HG03571 (cell line): Measurements from ENCODE around the gene AASDH.

ENCODE experiments used
- ATAC-seq: cut with Tn5 transposase; IDR thresholded peaks from one replicate; pipeline ENCODE4 v1.9.1; 2021; ENCODE audit not compliant: unreplicated experiment

AASDH gene

DNA sequence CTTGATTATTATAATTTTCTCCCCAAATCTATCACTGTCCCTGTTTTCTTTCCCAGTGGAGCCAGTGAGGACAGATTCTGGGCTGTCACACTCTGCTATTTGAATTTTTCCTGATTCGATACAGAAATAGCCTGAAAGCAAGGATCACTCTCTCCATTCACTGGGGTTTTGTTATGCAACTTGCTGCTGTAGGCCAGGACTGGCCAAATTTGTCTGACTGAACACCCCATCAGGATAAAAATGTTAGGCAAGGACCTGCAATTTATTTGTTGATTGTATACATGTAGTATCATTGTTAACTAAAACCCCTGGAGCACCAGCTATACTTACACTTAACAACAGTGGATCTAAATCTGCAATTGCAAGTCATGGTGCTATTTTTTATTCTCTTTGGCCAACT lies 68.7 kb downstream of the AASDH start:
- ATAC-seq: no peak

DNA sequence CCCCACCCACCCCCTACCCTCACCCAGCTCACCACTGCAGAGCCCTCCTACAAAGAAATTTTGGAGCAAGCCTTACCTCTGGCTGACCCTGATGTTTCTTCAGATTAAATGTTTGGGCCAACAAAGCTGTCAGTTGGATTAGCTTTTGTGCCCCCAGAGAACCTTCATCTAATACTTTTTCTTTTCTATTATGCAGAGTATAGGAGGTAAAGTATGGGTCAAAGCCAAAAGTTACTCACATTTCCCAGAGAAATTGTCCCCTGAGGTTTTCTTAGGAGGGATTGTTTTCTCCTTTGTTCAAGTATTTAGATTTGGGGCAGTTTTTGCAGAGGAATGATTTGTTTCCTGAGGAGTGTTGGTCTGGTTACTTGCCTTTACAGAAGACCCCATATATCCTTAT lies 69.5 kb downstream of the AASDH start:
- no peak for ATAC-seq

DNA sequence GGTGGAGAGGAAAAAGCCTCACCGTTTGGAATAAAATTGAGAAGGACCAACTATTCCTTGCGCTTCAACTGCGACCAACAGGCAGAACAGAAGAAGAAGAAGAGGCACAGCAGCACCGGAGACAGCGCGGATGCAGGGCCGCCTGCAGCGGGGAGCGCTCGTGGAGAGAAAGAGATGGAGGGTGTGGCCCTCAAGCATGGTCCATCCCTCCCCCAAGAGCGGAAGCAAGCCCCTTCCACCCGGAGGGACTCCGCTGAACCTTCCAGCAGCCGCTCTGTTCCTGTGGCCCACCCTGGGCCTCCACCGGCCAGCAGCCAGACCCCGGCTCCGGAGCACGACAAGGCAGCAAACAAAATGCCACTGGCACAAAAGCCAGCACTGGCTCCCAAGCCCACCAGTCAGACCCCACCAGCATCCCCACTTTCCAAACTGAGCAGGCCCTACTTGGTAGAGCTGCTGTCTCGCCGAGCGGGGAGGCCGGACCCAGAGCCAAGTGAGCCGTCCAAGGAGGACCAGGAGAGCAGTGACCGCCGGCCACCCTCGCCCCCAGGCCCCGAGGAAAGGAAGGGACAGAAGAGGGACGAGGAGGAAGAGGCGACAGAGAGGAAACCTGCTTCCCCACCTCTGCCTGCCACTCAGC lies 71.2 kb downstream of the AASDH start:
- no peak for ATAC-seq

DNA sequence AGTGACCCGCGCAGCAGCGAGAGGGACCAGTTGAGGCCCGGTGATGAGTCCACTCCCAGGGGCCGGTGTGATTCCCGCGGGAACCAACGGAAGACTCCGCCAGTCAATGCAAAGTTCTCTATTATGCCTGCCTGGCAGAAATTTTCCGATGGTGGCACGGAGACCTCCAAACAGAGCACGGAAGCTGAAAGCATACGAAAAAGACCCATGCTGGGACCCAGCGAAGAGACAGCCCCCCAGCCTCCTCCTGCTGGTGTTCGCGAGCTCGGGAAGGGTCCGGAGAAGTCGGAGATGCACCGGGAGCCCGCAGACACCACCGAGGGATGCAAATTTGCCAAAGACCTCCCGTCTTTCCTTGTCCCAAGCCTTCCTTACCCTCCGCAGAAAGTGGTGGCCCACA lies 71.7 kb downstream of the AASDH start:
- ATAC-seq: no peak

DNA sequence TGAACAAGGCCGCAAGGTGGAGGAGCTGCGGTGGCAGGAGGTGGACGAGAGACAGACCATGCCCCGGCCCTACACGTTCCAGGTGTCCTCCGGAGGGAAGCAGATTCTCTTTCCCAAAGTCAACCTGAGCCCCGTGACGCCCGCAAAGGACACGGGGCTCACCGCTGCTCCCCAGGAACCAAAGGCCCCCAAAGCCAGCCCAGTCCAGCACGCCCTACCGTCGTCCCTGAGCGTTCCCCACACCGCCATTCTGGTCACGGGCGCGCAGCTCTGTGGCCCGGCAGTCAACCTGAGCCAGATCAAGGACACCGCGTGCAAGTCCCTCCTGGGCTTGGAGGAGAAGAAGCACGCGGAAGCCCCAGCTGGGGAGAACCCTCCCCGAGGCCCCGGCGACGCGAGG lies 72.2 kb downstream of the AASDH start:
- no peak for ATAC-seq

DNA sequence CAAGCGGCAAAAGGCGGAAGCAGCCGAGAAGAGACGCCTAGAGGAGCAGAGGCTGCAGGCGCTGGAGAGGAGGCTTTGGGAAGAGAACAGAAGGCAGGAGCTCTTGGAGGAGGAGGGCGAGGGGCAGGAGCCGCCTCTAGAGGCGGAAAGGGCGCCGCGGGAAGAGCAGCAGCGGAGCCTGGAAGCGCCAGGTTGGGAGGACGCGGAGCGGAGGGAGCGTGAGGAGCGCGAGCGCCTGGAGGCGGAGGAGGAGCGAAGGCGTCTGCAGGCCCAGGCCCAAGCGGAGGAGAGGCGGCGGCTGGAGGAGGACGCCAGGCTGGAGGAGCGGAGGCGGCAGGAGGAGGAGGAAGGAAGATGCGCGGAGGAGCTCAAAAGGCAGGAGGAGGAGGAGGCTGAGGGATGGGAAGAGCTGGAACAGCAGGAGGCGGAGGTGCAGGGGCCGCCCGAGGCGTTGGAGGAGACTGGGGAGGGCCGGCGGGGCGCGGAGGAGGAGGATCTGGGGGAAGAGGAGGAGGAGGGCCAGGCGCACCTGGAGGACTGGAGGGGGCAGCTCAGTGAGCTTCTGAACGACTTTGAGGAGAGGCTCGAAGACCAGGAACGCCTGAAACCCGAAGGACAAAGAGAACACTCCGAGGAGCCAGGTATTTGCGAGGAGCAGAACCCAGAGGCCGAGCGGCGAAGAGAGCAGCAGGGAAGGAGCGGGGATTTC lies 72.9 kb downstream of the AASDH start:
- no peak for ATAC-seq

DNA sequence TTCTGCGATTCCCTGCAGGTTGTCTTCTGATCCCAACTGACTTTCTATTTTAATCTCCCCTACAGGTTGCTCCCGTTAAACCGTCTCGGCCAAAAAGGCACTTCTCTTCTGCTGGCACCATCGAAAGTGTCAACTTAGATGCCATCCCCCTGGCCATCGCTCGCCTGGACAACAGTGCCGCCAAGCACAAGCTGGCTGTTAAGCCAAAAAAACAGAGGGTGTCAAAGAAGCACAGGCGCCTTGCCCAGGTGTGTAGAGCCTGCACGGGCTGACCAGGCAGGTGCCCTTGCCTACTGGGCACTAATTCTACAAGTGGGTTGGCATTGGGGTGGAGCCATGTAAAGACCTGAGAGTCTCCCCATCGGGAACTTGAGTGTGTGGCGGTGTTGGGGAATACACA lies 74.2 kb downstream of the AASDH start:
- ATAC-seq: no peak

DNA sequence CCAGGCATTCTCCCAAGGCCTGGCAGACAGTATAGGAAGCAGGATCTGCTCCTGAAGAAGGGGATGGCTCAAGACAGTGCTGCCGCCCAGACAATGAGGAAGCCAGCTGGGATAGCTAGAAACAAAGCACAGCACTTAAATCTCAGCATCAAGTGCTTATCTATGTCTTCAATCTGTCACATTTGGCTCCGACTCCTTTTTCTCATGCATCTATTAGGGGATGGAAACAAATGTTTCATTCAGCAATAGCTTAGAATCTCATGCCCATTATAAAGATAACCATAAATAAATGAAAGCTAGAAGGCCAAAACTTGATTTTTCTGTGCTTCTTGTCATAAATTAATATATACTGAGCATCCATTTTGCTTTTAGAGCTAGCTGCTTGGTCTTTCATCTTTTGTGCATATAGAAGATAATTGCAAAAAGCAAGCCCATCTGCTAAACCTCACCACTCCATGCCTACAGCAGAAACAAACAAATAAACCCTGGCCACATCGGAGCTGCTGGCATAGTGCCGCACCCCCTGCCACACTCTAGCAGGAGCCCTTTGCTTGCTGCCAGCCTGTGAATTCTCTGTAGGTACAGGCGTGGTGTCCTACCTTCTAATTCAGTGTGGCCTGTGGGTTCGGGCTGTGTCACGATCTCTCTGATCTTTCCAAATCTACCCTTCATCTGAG lies 75.9 kb downstream of the AASDH start:
- ATAC-seq: no peak

DNA sequence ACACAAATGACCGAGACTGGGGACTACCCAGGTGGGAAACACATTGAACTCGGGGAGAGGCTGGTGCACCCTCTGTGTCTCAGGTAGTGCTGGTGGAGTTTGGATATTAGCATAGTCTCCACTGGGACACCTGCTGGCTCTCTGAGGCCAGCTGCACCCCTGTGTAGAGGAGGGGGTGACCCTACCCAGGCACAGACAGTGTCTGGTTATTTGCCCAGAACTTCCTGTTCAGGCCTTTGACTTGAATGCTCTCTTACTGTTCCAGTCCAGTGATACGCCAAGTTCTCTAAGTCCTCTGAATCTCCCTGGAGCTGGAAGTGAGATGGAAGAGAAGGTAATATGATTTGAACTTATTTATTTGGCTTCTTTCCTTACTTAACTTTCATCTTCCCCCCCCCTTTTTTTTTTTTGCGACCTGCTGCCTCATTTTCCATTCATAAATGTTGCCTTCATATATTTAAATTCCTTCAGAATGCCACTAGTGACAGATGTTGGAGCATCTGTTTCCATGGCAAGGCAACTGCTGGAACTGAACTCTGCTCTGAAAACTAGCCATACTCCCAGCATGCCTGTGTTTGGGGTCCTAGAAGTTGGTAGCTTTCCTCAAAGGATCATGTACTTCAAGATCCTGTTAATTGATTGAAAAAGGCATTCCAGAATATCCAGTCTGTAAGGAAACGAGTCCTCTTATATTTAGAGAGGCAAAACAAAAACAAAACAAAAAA lies 76.7 kb downstream of the AASDH start:
- no peak for ATAC-seq

DNA sequence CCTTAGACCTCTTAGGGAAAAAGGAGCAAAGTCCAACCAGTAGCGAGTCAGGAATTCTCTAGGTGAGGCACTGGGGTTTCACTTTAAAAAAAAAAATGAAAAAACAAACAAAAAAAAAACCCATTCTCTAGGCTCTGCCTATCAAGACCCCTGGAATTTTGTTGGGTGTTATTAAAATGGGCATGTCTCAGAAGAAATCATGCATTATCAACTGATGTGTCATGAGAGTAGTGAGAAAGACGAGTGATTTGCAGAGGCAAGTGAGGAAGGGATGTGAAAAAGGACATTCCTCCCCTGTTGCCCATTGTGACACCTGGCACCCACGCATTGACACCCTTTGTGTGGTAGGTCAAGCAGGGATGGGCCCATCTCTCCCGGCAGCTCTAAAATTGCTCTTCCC lies 78.9 kb downstream of the AASDH start:
- ATAC-seq: no peak

DNA sequence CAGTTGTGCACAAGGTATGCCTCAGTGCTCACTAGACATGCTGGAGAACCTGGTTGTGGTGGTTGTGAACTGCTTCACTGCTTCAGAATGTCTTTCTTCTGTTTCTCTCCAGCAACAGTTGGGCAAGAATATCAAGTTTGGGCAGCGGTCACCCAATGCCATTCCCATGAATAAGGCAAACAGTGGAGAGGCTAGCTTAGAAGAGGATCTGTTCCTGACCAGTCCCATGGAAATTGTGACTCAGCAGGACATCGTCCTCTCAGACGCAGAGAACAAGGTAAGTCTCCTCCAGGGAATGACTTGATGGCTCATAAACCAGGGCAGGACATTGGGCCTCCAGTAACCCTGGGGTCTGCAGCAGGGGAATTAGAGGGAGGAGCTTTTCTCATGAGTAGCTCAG lies 79.9 kb downstream of the AASDH start:
- ATAC-seq: no peak

DNA sequence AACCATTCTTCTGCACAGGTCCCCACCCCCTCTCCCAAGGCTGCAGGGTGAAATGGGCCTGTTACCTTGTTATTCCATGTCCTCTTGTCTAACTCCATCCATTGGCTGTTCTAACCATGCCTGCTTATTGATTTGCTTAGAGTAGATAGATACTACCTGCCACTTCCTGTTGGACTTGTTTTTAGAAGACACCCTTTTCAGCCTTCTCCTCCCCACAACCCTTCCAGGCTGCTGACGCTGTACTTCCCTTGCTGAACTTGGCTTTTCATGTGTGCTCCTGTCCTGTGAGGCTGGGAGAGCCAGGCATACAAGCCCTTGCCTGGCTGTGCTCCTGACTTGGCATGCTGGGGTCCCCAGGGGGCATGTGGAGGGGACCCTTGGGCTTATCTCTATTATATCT lies 81.9 kb downstream of the AASDH start:
- no peak for ATAC-seq

DNA sequence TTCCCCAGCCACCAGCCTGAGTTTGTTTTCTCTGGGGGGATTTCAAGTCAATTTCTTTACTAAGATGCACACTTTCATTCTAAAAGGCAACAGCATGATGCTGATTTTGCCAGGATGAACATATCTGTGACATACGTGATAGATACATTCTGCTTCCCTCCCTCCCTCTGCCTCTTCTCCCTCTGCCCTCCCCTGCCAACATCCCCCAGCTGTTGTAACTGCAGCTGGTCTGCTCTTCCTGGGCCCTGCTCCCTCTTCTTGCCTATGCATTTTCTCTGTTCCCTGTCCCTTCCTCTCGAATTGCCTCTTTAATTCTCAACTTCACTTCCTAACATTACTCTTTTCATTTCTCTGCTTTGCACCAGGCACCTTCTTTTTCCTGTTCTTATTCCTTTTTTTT lies 83.4 kb downstream of the AASDH start:
- no peak for ATAC-seq

DNA sequence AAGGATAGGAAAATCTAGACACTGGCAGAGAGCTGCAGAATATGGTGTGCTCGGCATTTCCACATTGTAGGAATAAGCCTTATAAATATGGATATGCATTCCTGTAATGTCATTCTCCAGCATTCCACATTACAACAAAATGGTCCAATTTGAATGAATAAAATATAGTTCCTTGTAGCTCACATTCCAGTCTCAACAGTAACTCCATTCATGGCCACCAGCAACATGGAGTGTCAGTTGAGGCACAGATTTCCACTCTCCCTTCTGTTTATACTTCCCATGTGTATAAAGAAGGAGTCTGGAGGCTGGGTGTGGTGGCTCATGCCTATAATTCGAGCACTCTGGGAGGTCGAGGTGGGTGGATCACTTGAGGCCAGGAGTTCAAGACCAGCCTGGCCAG lies 84.5 kb downstream of the AASDH start:
- no peak for ATAC-seq

DNA sequence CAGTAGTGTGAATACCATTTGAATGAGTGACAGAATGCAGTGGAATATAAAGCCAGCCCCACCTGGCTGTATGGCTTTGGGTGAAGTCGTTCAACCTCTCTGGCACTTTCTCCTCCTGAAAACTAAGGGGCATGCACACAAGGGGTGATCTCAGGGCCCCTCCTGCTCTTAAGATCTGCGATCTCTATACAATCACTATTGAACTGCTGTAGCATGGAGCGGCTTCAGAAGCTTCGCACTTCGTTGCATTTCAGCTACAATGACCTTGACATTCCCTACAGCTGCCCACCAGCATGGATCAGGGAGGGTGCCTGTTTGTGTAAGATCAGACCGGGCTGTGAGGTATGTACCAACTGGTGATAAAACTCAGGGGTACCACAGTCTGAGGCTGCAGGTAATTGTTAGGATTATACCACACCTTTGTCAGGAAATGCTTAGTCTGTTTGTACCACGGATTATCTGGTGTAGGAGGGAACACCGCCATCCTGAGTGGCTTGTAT lies 85.2 kb downstream of the AASDH start:
- no peak for ATAC-seq

DNA sequence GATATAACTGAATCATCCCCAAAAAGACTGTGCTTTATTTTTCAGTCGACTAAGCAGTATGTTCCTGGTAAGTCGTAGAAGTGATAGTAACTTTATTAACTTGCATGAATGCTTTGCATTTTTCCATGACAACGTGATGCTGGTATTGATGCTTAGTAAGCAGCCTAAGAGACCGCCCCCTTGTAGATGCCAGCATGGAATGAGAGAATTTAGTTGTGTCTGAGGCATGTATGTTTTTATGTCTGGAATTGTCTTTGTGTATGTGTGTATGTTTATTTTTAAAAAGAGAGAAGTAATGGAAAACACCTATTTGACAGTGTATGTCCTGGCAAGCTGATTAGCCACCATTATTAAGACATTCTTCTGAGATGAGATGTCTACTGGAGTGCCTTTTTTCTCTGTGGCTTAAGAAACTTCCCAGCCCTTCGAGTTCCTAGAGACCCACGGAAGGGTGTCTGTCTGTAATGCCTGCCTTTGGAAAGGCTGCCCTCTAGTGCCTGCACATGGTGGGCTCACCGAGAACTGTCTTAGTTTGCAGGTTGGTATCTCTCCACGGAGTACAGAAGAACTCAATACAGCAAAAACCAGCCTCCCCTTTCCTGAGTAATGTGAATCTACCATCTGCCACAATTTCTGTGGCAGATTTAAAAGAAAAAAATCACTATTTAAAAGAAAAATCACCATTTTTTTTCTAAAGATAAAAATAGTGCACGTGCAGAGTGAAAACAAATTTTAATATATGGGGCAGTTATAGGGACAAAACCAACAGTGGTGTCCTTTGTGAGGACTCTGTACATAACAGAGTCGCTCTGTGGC lies 85.9 kb downstream of the AASDH start:
- ATAC-seq: peak; percentile 88

DNA sequence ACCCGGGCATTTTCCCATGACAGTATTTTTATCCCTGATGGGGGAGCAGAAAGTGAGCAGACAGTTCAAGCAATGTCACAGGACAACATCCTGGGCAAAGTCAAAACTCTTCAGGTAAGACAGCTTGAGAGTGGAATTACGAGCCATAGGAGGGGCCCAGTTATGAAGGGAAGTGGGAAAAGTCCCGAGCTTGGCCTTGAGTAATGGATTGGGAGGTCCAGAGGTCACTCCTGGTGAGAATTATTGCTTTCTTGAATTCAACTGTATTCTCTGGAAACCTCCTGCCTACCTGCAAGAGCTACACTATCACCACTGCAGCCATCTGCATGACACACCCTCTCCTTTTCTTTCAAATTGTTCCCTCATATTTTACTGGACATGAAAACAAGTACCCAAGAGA lies 89.1 kb downstream of the AASDH start:
- no peak for ATAC-seq

DNA sequence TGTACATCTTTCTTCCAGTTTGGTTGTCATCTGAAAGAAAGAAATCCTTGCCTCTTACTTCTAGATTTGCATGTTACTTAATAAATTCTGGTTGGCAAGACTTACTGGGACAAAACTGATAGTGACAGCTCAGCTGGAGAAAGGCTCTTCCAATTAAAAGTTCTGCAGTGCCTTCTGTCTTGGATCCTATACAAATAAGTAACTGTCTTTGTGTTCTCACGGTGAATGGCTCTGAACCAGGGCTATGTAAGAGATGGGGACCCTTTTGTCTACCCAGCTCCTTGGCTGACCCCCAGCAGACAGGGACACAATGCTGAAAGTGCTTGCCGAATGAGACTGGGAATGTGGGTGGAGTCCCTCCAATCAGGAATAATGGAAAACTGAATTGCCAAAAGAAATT lies 89.5 kb downstream of the AASDH start:
- ATAC-seq: no peak

DNA sequence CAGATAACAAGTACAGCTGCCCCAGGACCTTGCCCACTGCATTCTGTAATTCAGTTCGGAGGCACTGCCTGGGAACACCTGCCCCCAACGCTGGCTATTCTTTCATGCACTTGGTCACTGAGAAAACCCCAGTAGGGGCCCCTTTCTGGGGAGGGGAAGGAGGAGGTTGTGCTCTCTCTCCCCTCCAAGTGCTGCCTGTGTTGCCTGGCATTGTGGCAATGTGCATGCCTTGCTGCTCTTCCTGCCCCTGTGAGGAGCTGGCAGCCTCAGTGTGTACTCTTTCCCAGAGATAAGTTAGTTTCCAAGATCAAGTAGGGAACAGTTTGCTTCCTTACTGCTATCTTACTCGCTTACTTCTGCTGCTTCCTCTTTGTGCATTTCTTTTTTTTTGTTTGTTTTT lies 90.8 kb downstream of the AASDH start:
- no peak for ATAC-seq

DNA sequence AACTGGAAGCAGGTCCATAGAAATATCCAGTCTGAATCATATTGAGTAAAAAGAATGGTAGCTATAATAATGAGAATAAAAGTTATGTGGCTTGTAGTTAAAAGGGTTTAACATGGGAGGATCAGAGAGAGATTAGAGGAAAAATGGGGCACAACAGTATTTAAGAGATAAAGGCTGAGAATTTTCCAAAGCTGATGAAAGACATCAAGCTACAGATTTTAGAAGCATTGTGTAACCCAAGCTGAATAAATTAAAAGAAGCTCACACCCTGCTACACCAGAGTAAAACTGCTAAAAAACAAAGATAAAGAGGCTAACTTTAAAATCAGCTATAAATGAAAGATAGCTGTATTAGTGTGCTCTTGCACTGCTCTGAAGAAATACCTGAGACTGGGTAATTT lies 94.2 kb downstream of the AASDH start:
- ATAC-seq: no peak

DNA sequence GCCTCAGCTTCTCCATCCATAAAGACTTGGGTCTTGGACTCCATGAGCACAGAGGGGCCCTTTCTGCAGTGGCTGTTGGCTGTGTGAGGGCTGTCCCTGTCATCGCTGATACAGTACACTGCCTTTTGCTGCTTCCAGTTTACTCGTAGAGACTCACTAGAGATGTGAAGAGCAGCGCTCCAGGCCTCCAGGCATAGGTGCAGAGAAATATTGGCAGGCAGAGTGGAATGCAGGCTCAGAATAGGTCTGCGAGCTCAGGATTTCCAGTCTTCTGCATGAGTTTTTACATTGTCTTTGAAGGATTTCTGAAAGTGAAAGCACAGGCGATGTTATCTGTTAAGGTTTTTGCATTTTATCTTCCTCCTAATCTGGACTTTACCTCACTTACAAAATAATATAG lies 97.4 kb downstream of the AASDH start:
- no peak for ATAC-seq
